Ishikawa (cell line): ENCODE measurements around the gene EPB41L5.

Source experiments
- EP300 ChIP-seq: IDR thresholded peaks from 2 replicates; pipeline ENCODE4 v1.6.1; 2012; ENCODE audit warnings: borderline replicate concordance
- MAX ChIP-seq: IDR thresholded peaks from 2 replicates; pipeline ENCODE4 v1.6.1; 2012

DNA sequence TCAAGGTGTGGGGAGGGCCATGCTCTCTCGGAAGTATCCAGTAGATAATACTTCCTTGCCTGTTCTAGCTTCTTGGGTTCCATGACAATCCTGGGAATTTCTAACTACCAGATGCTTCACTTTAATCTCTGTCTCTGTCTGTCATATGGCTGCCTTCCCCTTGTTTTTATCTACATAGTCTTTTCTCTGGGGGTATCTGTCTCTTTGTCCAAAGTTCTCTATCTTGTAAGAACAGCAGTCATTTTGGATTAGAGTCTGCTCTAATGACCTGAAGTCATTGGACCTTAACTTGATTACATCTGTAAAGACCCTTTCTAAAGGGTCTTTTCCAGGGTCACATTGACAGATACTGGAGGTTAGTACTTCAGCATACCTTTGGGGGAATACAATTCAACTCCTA, 11.4 kb upstream of the EPB41L5 start:
- TF ChIP-seq EP300 (no peak), MAX (no peak)
